GM12875 (cell line): ENCODE results near the gene FAM53B.

Experiments
- H3K4me3 ChIP-seq: one replicate; pipeline ENCODE4 v1.5.1; 2011; ENCODE audit warnings: low read depth, low read length, control low read depth
- TF ChIP-seq, protein P1 (sequence below): IDR thresholded peaks from 2 replicates; pipeline ENCODE4 v1.5.1; 2011; ENCODE audit warnings: low read depth, mild to moderate bottlenecking, control low read depth, inconsistent platforms, low read length, moderate library complexity, borderline replicate concordance; ENCODE audit not compliant: insufficient read depth

Gene FAM53B

GRCh38 chr10:124602646-124603365 is 141.4 kb downstream of the FAM53B start:
- H3K4me3 ChIP-seq, result no peak overlapping the region
- TF ChIP-seq, protein P1, sequence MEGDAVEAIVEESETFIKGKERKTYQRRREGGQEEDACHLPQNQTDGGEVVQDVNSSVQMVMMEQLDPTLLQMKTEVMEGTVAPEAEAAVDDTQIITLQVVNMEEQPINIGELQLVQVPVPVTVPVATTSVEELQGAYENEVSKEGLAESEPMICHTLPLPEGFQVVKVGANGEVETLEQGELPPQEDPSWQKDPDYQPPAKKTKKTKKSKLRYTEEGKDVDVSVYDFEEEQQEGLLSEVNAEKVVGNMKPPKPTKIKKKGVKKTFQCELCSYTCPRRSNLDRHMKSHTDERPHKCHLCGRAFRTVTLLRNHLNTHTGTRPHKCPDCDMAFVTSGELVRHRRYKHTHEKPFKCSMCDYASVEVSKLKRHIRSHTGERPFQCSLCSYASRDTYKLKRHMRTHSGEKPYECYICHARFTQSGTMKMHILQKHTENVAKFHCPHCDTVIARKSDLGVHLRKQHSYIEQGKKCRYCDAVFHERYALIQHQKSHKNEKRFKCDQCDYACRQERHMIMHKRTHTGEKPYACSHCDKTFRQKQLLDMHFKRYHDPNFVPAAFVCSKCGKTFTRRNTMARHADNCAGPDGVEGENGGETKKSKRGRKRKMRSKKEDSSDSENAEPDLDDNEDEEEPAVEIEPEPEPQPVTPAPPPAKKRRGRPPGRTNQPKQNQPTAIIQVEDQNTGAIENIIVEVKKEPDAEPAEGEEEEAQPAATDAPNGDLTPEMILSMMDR, result no peak

GRCh38 chr10:124602121-124602561 is 142.0 kb downstream of the FAM53B start:
- H3K4me3 ChIP-seq, result no peak overlapping the region
- TF ChIP-seq, protein P1, result no peak

GRCh38 chr10:124601431-124602120 is 142.6 kb downstream of the FAM53B start:
- no peak overlapping the region for H3K4me3 ChIP-seq
- TF ChIP-seq, protein P1, result no peak

GRCh38 chr10:124601016-124601415 is 143.2 kb downstream of the FAM53B start:
- H3K4me3 ChIP-seq, result no peak overlapping the region
- TF ChIP-seq, protein P1, result no peak

- no peak overlapping the region for H3K4me3 ChIP-seq
- TF ChIP-seq, protein P1, result no peak
These were observed 143.9 kb downstream of the FAM53B start for GRCh38 chr10:124600051-124600880.

DNA sequence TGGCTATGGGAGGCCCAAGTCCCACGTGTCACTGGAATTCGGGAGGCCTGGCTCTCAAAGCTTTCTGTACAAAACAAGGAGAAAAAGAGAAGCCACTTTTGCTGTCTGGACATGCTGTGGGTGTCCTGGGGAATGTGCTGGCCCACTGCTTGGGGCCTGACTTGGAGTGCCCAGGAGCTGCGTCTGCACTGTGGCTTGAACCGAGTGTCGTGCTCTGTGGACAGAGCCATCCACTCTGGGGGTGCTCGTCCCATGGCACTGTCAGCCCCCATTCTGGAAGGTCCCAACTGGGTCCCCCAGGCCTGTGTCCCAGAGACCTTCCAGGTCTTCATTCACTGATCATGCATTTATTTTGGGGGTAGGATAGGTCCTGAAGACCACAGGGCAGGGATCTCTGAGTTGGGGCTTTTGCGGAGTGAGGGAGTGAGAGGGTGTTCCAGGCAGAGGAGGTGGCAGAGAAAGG is 144.6 kb downstream of the FAM53B start:
- TF ChIP-seq, protein P1, result no peak
- H3K4me3 ChIP-seq, result no peak overlapping the region
